HepG2 (cell line): ENCODE data around the gene CMTM8. TPM values are rescaled to one million over a fixed set of nuclear protein-coding genes. Genes with fewer than 3 reads are reported as not detected.

Source experiments
- AKNA ChIP-seq: sonication (generic); formaldehyde crosslinking; IDR thresholded peaks from 2 replicates; pipeline ENCODE4 v1.4.0; 2020; ENCODE audit warnings: missing genetic modification reagents, borderline replicate concordance
- CBX1 ChIP-seq: IDR thresholded peaks from one replicate; pipeline ENCODE4 v1.6.1; 2016; ENCODE audit warnings: antibody characterized with exemption, low read depth
- CHCHD3 ChIP-seq: sonication (generic); formaldehyde crosslinking; IDR thresholded peaks from 2 replicates; pipeline ENCODE4 v1.8.0; 2022; ENCODE audit warnings: mild to moderate bottlenecking, missing genetic modification reagents, moderate library complexity
- HNRNPUL1 ChIP-seq: fragments of 200-400 bp; formaldehyde crosslinking; IDR thresholded peaks from 2 replicates; pipeline ENCODE4 v1.6.1; 2017; ENCODE audit warnings: low read depth, mild to moderate bottlenecking, low read length, moderate library complexity
- LCORL ChIP-seq, 2 experiments: fragments of 450-650 bp in 1 of 2; sonication (generic) in 1 of 2; formaldehyde crosslinking in 1 of 2; IDR thresholded peaks; 2 replicates each; pipeline versions ENCODE4 v1.5.0 to v1.6.1; 2017 to 2020; ENCODE audit warnings: antibody characterized with exemption in 1 of 2, missing genetic modification reagents in 1 of 2
- MTF2 ChIP-seq: sonication (generic); formaldehyde crosslinking; IDR thresholded peaks from 2 replicates; pipeline ENCODE4 v1.5.0; 2020; ENCODE audit warnings: missing genetic modification reagents, borderline replicate concordance
- ZBTB25 ChIP-seq: IDR thresholded peaks from 2 replicates; pipeline ENCODE4 v1.6.1; 2018; ENCODE audit warnings: missing genetic modification reagents
- ZHX1 ChIP-seq: sonication (generic); formaldehyde crosslinking; IDR thresholded peaks from 2 replicates; pipeline ENCODE4 v1.8.1; 2022; ENCODE audit warnings: low read depth, mild to moderate bottlenecking, missing genetic modification reagents
- ZNF124 ChIP-seq: sonication (generic); formaldehyde crosslinking; IDR thresholded peaks from 2 replicates; pipeline ENCODE4 v1.4.0; 2020; ENCODE audit warnings: missing genetic modification reagents
- ZNF17 ChIP-seq: sonication (generic); formaldehyde crosslinking; IDR thresholded peaks from 2 replicates; pipeline ENCODE4 v1.5.0; 2020; ENCODE audit warnings: mild to moderate bottlenecking, missing genetic modification reagents
- ZNF282 ChIP-seq: fragments of 450-650 bp; IDR thresholded peaks from 2 replicates; pipeline ENCODE4 v1.6.1; 2018; ENCODE audit not compliant: partially characterized antibody
- ZNF687 ChIP-seq: sonication (generic); formaldehyde crosslinking; IDR thresholded peaks from 2 replicates; pipeline ENCODE4 v1.5.1; 2020; ENCODE audit warnings: mild to moderate bottlenecking, missing genetic modification reagents, moderate library complexity
- polyA plus RNA-seq, 8 experiments: library from polyadenylated mRNA; depleted of rRNA in 3 of 8; stranded (reverse) in 7 of 8; unstranded in 1 of 8; fragments of >200 nt; fragmentation: Illumina TruSeq in 4 of 8; extraction: Trizol in 4 of 8; gene quantifications; 2 replicates each; pipeline versions ENCODE4 v1.2.1 to v1.2.3, GENCODE V29; 2011 to 2016; ENCODE audit warnings: low read depth in 4 of 8, missing spikeins in 1 of 8, mixed read lengths in 1 of 8; ENCODE audit not compliant: insufficient read depth in 1 of 8
- total RNA-seq, 5 experiments: library from RNA; depleted of rRNA; stranded (reverse); fragments of >200 nt; fragmentation: Illumina TruSeq; extraction: Trizol; gene quantifications; 2 replicates each; pipeline ENCODE4 v1.2.3, GENCODE V29; 2016; ENCODE audit warnings: low read depth in 1 of 5
- TF ChIP-seq, protein P1 (sequence below): sonication (generic); formaldehyde crosslinking; conservative IDR thresholded peaks from 2 replicates; pipeline ENCODE4 v1.4.0; 2020; ENCODE audit warnings: missing genetic modification reagents

Gene CMTM8
- total and polyA plus RNA-seq, 2 of the 13 experiments (the other 11 are each of a cell fraction or from before 2014, with no cell fraction given) = 8.9 to 15.8 TPM

DNA sequence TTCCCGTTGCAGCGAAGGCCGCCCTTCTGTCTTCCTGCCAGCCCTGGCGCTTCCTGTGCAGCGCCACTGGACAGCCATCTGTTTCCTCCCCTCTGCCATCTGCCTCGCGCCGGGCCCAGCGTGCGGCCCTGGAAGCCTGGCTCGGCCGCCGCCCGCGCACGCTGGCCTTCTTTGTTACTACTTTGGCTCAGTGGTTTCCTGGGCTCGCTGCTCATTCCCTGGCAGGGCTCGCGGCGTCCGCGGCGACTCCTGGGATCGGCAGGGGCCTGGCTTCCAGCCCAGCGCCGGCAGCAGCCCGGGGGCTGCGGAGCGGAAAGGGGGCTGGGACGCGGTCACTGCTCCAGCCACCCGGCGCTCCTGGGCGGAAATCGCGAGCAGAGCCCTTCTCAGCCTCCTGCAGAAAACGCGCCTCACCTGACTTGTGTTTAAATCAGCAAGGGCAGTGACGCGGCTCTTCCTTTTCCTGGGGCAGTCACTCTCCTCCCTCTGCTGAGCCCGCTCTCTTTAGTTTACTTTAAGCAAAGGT lies 163.1 kb downstream of the CMTM8 start (continued):
- TF ChIP-seq ZHX1 (CRISPR knock-in tag) = no peak
- TF ChIP-seq ZNF282 = no peak
- TF ChIP-seq ZNF687 (CRISPR knock-in tag) = peak; percentile 98
- no peak for TF ChIP-seq CHCHD3 (CRISPR knock-in tag)
- TF ChIP-seq ZBTB25 (CRISPR knock-in tag) = peak; percentile 67; the same call in 1 of the 2 replicates
- no peak for TF ChIP-seq ZNF17
- TF ChIP-seq, protein P1, sequence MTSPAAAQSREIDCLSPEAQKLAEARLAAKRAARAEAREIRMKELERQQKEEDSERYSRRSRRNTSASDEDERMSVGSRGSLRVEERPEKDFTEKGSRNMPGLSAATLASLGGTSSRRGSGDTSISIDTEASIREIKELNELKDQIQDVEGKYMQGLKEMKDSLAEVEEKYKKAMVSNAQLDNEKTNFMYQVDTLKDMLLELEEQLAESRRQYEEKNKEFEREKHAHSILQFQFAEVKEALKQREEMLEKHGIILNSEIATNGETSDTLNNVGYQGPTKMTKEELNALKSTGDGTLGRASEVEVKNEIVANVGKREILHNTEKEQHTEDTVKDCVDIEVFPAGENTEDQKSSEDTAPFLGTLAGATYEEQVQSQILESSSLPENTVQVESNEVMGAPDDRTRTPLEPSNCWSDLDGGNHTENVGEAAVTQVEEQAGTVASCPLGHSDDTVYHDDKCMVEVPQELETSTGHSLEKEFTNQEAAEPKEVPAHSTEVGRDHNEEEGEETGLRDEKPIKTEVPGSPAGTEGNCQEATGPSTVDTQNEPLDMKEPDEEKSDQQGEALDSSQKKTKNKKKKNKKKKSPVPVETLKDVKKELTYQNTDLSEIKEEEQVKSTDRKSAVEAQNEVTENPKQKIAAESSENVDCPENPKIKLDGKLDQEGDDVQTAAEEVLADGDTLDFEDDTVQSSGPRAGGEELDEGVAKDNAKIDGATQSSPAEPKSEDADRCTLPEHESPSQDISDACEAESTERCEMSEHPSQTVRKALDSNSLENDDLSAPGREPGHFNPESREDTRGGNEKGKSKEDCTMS (CRISPR knock-in tag) = no peak
- no peak for TF ChIP-seq LCORL (IDR thresholded peaks at IDR 0.05)
- TF ChIP-seq LCORL (CRISPR knock-in tag; IDR thresholded peaks at IDR 0.05) = peak; percentile 62; the same call in 1 of the 2 replicates
- TF ChIP-seq MTF2 = 0 out of 2 replicates have a peak, but pooled peaks have one; percentile 3
- no peak for TF ChIP-seq HNRNPUL1
- TF ChIP-seq ZNF124 (CRISPR knock-in tag) = no peak; the same call in 1 of the 2 replicates
- TF ChIP-seq AKNA (CRISPR knock-in tag) = 0 out of 2 replicates have a peak, but pooled peaks have one; percentile 62
- no peak for TF ChIP-seq CBX1
